OCI-LY3 (cell line): ENCODE measurements around the gene HDAC4.

ENCODE experiments used
- H2AFZ ChIP-seq: fragments of 200-600, 300-600 bp; shearing (Covaris generic); 2 replicates; pipeline ENCODE4 v1.6.0; 2014; ENCODE audit warnings: antibody characterized with exemption, low read depth, low read length
- H3K27ac ChIP-seq: fragments of 200-600, 300-600 bp; sonication (generic); 2 replicates; pipeline ENCODE4 v1.5.1; 2014; ENCODE audit warnings: mild to moderate bottlenecking, low read length, moderate library complexity, mixed read lengths
- H3K27me3 ChIP-seq: fragments of 200-600, 300-600 bp; sonication (generic); 2 replicates; pipeline ENCODE4 v1.6.1; 2014; ENCODE audit warnings: low read depth, low read length, mixed read lengths
- H3K36me3 ChIP-seq: fragments of 200-600, 300-600 bp; sonication (generic); replicated peaks from 2 replicates; pipeline ENCODE3; 2014; ENCODE audit warnings: low read depth, low read length, mixed read lengths
- H3K4me1 ChIP-seq: fragments of 300-600, 200-600 bp; sonication (generic); 2 replicates; pipeline ENCODE4 v1.6.1; 2014; ENCODE audit warnings: low read length, mixed read lengths
- H3K4me2 ChIP-seq: fragments of 200-600, 300-600 bp; sonication (generic); 2 replicates; pipeline ENCODE4 v1.6.1; 2014; ENCODE audit warnings: low read length, mixed read lengths
- H3K4me3 ChIP-seq: fragments of 300-600, 200-600 bp; sonication (generic); 2 replicates; pipeline ENCODE4 v1.5.1; 2014; ENCODE audit warnings: antibody characterized with exemption, mild to moderate bottlenecking, low read length, moderate library complexity
- H3K79me2 ChIP-seq: fragments of 300-600, 200-600 bp; shearing (Covaris generic); 2 replicates; pipeline ENCODE4 v1.6.1; 2014; ENCODE audit warnings: mild to moderate bottlenecking, low read length, mixed read lengths
- H3K9ac ChIP-seq: fragments of 300-600, 200-600 bp; shearing (Covaris generic); 2 replicates; pipeline ENCODE4 v1.6.0; 2014; ENCODE audit warnings: mild to moderate bottlenecking, low read length, moderate library complexity
- H3K9me3 ChIP-seq: fragments of 200-600, 300-600 bp; shearing (Covaris generic); 2 replicates; pipeline ENCODE4 v1.6.1; 2014; ENCODE audit warnings: low read length, mixed read lengths; ENCODE audit not compliant: insufficient read depth
- H4K20me1 ChIP-seq: fragments of 200-600, 300-600 bp; sonication (generic); 2 replicates; pipeline ENCODE4 v1.6.1; 2016; ENCODE audit warnings: low read length, mixed read lengths; ENCODE audit not compliant: insufficient read depth
- CTCF ChIP-seq: fragments of 200-600, 300-600 bp; sonication (generic); IDR thresholded peaks from 2 replicates; pipeline ENCODE4 v1.5.1; 2014; ENCODE audit warnings: antibody characterized with exemption, low read length, low read depth
- EZH2phosphoT487 ChIP-seq: fragments of 200-600 bp; shearing (Covaris generic); IDR thresholded peaks from 2 replicates; pipeline ENCODE4 v1.6.1; 2018; ENCODE audit warnings: antibody characterized with exemption, mixed run types, low read depth

The HDAC4 gene

GRCh38 chr2:239440511-239440959, 39.7 kb upstream of the HDAC4 start:
- Histone ChIP-seq H3K27ac (no peak overlapping the region), H3K4me2 (no peak overlapping the region), H3K4me3 (no peak overlapping the region), H3K79me2 (no peaks in the 10 kb centered on the region), H3K9me3 (no peaks in the 10 kb centered on the region), H2AFZ (no peak overlapping the region), H4K20me1 (no peaks in the 10 kb centered on the region), H3K27me3 (peaks cover 25% of the 10 kb centered on the region), H3K36me3 (no peaks in the 10 kb centered on the region), H3K9ac (no peak overlapping the region), H3K4me1 (no peaks in the 10 kb centered on the region)
- TF ChIP-seq CTCF (no peak), EZH2phosphoT487 (no peak)

GRCh38 chr2:239439754-239440315, 39.0 kb upstream of the HDAC4 start:
- no peaks in the 10 kb centered on the region for H3K4me1 ChIP-seq
- no peak overlapping the region for H3K4me3 ChIP-seq
- no peaks in the 10 kb centered on the region for H3K79me2 ChIP-seq
- no peaks in the 10 kb centered on the region for H3K36me3 ChIP-seq
- peaks cover 25% of the 10 kb centered on the region for H3K27me3 ChIP-seq
- no peak overlapping the region for H3K4me2 ChIP-seq
- TF ChIP-seq CTCF: no peak
- H3K27ac ChIP-seq: no peak overlapping the region
- no peak overlapping the region for H3K9ac ChIP-seq
- no peaks in the 10 kb centered on the region for H4K20me1 ChIP-seq
- no peaks in the 10 kb centered on the region for H3K9me3 ChIP-seq
- no peak overlapping the region for H2AFZ ChIP-seq

GRCh38 chr2:239438995-239439753, 38.4 kb upstream of the HDAC4 start:
- H3K79me2 ChIP-seq: no peaks in the 10 kb centered on the region
- H3K9me3 ChIP-seq: no peaks in the 10 kb centered on the region
- no peak overlapping the region for H3K4me2 ChIP-seq
- no peaks in the 10 kb centered on the region for H3K36me3 ChIP-seq
- no peak overlapping the region for H3K27ac ChIP-seq
- TF ChIP-seq EZH2phosphoT487: no peak
- TF ChIP-seq CTCF: no peak
- H3K4me3 ChIP-seq: no peak overlapping the region
- H2AFZ ChIP-seq: no peak overlapping the region
- H4K20me1 ChIP-seq: no peaks in the 10 kb centered on the region
- no peaks in the 10 kb centered on the region for H3K4me1 ChIP-seq
- no peak overlapping the region for H3K9ac ChIP-seq
- peaks cover 25% of the 10 kb centered on the region for H3K27me3 ChIP-seq

- H3K4me2 ChIP-seq: no peak overlapping the region
- H4K20me1 ChIP-seq: no peaks in the 10 kb centered on the region
- no peak overlapping the region for H3K4me3 ChIP-seq
- H3K4me1 ChIP-seq: no peaks in the 10 kb centered on the region
- H3K27ac ChIP-seq: no peak overlapping the region
- TF ChIP-seq CTCF: no peak
- no peak for TF ChIP-seq EZH2phosphoT487
- H2AFZ ChIP-seq: no peak overlapping the region
- no peaks in the 10 kb centered on the region for H3K79me2 ChIP-seq
- H3K9me3 ChIP-seq: no peaks in the 10 kb centered on the region
- H3K36me3 ChIP-seq: no peaks in the 10 kb centered on the region
- peaks cover 25% of the 10 kb centered on the region for H3K27me3 ChIP-seq
- H3K9ac ChIP-seq: no peak overlapping the region
Observed at GRCh38 chr2:239438368-239438767, 37.5 kb upstream of the HDAC4 start.
